ENCODE measurements around the gene SYT15B.
"Not testable (repeated sequence)": the region's sequence is repeated elsewhere in the genome, so short reads cannot be mapped to it uniquely, and the experiment has no call there.

DNA sequence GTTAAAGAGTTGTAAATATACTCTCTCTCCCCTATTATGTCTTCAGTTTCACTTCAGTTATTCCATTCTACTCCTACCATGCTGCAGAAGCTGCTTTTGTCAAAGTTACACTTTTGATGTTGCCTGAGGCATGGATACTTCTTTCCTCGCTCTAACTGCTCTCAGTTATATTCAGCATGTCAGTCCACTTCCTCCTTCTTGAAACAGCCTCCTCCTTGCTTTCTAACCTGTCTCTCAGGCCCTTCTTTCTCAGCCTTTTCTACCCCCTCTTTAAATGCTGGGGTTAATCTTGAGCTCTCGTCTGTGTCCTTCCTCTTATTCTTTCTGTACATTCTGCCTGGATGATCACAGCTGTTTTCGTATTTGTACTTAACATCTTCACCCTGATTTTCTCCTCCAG lies 40.0 kb downstream of the SYT15B start:
- TF ChIP-seq, protein P1, sequence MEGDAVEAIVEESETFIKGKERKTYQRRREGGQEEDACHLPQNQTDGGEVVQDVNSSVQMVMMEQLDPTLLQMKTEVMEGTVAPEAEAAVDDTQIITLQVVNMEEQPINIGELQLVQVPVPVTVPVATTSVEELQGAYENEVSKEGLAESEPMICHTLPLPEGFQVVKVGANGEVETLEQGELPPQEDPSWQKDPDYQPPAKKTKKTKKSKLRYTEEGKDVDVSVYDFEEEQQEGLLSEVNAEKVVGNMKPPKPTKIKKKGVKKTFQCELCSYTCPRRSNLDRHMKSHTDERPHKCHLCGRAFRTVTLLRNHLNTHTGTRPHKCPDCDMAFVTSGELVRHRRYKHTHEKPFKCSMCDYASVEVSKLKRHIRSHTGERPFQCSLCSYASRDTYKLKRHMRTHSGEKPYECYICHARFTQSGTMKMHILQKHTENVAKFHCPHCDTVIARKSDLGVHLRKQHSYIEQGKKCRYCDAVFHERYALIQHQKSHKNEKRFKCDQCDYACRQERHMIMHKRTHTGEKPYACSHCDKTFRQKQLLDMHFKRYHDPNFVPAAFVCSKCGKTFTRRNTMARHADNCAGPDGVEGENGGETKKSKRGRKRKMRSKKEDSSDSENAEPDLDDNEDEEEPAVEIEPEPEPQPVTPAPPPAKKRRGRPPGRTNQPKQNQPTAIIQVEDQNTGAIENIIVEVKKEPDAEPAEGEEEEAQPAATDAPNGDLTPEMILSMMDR (IDR thresholded peaks at IDR 0.05; ENCODE audit: low read depth, low read length) = not testable (repeated sequence)
- TF ChIP-seq EZH2phosphoT487 (IDR thresholded peaks at IDR 0.05; ENCODE audit: low read depth) = not testable (repeated sequence)

All from OCI-LY3 (cell line).